Measurements from ENCODE around the gene TNFSF15. TPM values are rescaled to one million over a fixed set of nuclear protein-coding genes. Genes with fewer than 3 reads are reported as not detected.

The TNFSF15 gene
- total RNA-seq, 1 donor from 2014 or later = 8.5 TPM

DNA sequence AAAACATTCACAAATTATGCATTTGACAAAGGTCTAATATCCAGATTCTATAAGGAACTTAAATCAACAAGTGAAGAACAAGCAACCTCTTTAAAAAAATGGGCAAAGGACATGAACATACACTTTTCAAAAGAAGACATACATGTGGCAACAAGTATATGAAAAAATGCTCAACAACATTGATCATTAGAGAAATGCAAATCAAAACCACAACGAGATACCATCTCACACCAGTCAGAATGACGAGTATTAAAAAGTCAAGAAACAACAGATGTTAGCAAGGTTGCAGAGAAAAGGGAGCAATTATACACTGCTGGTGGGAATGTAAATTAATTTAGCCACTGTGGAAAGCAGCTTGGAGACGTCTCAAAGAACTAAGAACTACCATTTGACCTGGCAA is 38.9 kb upstream of the TNFSF15 start:
- Histone ChIP-seq H3K4me1 (no peaks in the 10 kb centered on the region), H3K36me3 (no peaks in the 10 kb centered on the region), H3K27ac (no peak overlapping the region), H3K4me3 (no peak overlapping the region), H3K27me3 (no peaks in the 10 kb centered on the region), H3K9me3 (no peaks in the 10 kb centered on the region)
- ATAC-seq (no peak), DNase-seq (no peak)
- TF ChIP-seq, protein P1, sequence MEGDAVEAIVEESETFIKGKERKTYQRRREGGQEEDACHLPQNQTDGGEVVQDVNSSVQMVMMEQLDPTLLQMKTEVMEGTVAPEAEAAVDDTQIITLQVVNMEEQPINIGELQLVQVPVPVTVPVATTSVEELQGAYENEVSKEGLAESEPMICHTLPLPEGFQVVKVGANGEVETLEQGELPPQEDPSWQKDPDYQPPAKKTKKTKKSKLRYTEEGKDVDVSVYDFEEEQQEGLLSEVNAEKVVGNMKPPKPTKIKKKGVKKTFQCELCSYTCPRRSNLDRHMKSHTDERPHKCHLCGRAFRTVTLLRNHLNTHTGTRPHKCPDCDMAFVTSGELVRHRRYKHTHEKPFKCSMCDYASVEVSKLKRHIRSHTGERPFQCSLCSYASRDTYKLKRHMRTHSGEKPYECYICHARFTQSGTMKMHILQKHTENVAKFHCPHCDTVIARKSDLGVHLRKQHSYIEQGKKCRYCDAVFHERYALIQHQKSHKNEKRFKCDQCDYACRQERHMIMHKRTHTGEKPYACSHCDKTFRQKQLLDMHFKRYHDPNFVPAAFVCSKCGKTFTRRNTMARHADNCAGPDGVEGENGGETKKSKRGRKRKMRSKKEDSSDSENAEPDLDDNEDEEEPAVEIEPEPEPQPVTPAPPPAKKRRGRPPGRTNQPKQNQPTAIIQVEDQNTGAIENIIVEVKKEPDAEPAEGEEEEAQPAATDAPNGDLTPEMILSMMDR (IDR thresholded peaks at IDR 0.05) = no peak
- intact Hi-C loops (cut with DNase I) = no loop called here

DNA sequence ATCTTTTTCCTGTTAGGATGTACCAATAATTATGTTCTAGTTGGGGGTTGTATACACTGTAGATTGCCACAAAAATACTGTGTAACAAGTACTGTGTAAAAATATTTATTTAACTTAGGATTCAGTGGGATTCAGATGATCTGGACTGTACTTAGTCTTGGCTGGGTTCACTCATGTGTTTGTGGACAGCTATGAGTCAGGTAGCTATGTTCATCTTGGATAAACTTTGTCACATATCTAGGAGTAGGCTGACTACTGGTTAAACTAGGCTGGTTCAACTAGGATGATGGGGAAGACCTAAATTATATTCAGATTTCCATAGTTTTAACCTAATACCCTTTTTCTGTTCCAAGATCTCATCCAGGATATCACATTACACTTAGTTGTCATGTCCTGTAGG is 32.1 kb upstream of the TNFSF15 start:
- TF ChIP-seq, protein P1 (IDR thresholded peaks at IDR 0.05) = no peak
- Histone ChIP-seq H3K9me3 (no peaks in the 10 kb centered on the region), H3K4me3 (no peak overlapping the region), H3K4me1 (no peaks in the 10 kb centered on the region), H3K27ac (no peak overlapping the region), H3K27me3 (no peaks in the 10 kb centered on the region), H3K36me3 (no peaks in the 10 kb centered on the region)
- intact Hi-C loops (cut with DNase I) = no loop called here
- ATAC-seq = no peak
- DNase-seq = no peak

DNA sequence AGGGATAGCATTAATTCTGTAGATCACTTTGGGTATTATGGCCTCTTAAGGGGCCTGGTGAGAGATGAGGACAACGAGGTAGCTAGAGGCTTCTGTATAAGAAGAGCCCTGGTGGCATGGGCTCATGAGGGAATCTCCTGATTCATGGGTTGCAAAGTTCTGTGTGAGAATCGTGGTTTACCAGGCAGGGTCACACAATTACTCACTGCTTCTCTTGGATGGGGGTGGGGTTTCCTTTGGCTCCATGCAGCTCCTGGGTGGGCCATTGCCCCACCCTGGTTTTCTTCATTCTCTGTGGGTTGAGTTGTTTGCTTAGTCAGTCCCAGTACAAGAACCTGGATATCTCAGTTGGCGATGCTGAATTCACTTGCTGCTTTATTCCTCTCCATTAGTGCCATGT is 30.9 kb upstream of the TNFSF15 start:
- no peaks in the 10 kb centered on the region for H3K36me3 ChIP-seq
- no peak for DNase-seq
- H3K27ac ChIP-seq = no peak overlapping the region
- no peaks in the 10 kb centered on the region for H3K9me3 ChIP-seq
- TF ChIP-seq, protein P1 (IDR thresholded peaks at IDR 0.05) = no peak
- H3K4me1 ChIP-seq = no peaks in the 10 kb centered on the region
- no peak overlapping the region for H3K4me3 ChIP-seq
- no peak for ATAC-seq
- intact Hi-C loops (cut with DNase I) = no loop called here
- H3K27me3 ChIP-seq = no peaks in the 10 kb centered on the region

DNA sequence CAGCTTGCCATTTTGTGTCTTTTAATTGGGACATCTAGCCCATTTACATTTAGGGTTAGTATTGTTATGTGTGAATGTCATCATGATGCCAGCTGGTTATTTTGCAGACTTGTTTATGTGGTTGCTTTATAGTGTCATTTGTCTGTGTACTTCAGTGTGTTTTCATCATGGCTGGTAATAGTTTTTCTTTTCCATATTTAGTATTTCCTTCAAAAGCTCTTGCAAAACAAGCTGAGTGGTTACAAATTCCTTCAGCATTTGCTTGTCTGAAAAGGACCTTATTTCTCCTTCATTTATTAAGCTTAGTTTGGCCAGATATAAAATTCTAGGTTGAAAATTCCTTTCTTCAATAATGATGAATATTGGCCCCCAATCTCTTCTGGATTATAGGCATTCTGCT is 28.5 kb upstream of the TNFSF15 start:
- intact Hi-C loops (cut with DNase I) = no loop called here

DNA sequence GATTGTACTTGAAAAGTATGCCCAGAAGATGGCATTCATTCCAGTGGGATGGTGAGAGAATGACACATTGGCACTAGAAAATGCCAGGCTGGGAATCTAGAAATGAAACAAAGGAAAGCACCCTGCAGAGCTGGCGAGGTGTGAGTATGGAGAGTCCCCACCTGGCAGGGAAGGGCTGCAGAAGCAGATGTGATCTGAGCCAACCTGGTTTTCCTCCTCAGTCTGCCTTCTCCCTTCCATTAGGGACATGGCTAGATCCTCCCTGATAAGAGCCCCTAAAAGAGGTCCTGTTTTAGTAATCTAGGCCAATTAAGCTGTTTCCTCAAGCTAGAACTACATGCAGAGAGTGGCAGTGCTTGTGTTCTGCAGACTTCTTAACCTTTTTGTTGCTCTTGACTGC is 24.7 kb upstream of the TNFSF15 start:
- Histone ChIP-seq H3K9me3 (no peaks in the 10 kb centered on the region), H3K4me3 (no peak overlapping the region), H3K27ac (no peak overlapping the region), H3K4me1 (no peaks in the 10 kb centered on the region), H3K36me3 (no peaks in the 10 kb centered on the region), H3K27me3 (no peaks in the 10 kb centered on the region)
- no peak for ATAC-seq
- intact Hi-C loops (cut with DNase I) = no loop called here
- DNase-seq = no peak
- TF ChIP-seq, protein P1 (IDR thresholded peaks at IDR 0.05) = no peak

More for the DNA sequence above, 28.5 kb upstream of the TNFSF15 start:
- H3K27ac ChIP-seq = no peak overlapping the region
- TF ChIP-seq, protein P1 (IDR thresholded peaks at IDR 0.05) = no peak
- no peak overlapping the region for H3K4me3 ChIP-seq
- H3K36me3 ChIP-seq = no peaks in the 10 kb centered on the region
- DNase-seq (no peak), ATAC-seq (no peak)
- no peaks in the 10 kb centered on the region for H3K9me3 ChIP-seq
- H3K27me3 ChIP-seq = no peaks in the 10 kb centered on the region
- H3K4me1 ChIP-seq = no peaks in the 10 kb centered on the region
